Activated gamma-delta T cell treated with Interleukin-2 at 50 U/mL for 16 hours (primary cell): ENCODE data around the gene ACVR1B.
A peak's percentile ranks its signal among the peaks of the same experiment; 100 is the strongest.

Source experiments
- DNase-seq: peaks from one replicate; pipeline ENCODE4 v3.0.0-alpha.2; 2020

ACVR1B gene

DNA sequence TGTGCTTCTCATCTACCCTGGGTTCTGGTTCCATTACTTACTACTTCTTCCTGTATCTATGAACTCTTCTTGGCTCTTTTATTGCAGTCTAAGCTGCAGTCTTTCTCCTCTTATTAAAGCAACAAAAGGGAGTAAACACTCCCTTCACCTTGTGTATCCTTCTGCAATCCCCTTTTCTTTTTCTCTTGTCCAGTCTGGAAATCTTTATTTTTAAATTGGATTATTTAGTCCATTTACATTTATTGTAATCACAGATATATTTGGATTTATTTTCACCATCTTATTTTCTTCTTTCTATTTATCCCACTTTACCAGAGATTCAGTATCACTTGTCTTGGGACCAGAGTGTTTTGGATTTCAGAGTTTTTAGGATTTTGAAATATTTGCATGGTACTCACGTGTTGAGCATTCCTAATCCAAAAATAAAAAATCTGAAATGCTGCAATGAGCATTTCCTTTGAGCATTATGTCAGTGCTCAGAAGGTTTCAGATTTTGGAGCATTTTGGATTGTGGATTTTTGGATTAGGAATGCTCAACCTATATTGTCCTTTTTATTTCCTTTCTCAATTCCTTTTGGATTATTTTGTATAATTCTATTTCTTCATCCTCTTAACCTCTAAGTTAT, 6.8 kb upstream of the ACVR1B start:
- DNase-seq = no peak

DNA sequence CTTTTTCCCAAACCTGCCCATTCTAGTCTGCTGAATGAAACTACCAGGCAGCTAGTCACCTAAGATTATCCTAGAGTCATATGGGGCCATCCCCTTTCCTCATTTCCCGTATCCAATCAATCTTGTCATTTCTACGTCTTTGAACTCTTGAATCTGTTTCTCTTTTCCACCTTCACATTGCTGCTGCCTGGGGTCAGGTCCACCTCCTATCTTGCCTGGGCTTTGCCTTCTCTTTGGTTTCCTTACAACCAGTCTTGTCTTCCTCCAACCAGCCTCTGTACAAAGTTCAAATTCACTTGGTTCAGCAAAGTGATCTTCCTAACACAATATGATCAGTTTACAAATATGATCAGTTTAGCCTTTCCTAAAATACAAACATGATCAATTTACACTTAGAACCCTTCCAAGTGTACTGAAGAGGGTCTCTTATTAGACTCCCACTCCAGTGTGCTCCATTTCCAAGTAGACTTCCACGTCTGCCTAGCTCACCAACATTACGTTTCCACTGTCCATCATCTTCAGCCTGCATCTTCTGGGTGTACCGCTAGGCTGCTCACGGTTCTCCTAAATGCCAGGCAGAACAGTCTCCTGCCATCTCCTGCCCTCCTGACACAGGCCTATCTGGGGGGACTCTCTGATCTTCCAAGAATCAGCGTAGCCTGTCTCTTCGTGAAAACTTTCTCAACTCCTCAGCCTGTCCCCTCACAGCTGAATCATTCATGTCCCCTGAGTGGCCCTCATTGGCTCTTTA, 4.1 kb upstream of the ACVR1B start:
- DNase-seq = no peak

DNA sequence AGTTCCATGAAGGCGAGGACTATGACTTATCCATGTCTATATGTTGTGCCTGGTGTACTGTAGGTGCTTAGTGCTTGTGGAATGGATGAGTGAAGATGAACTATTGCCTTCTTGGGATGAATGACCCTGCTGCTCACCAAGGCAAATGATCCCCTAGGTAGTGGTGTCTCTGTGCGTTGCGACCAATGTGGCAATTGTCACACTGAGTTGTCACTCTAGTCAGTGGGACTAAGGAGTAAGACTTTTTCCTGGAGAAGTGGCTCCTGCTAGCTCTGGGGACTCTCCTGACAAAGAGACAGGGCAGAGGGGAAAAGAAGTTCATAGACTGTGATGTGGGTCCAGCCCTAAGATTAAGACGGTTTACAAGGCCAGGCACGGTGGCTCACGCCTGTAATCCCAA, 3.4 kb upstream of the ACVR1B start:
- no peak for DNase-seq

DNA sequence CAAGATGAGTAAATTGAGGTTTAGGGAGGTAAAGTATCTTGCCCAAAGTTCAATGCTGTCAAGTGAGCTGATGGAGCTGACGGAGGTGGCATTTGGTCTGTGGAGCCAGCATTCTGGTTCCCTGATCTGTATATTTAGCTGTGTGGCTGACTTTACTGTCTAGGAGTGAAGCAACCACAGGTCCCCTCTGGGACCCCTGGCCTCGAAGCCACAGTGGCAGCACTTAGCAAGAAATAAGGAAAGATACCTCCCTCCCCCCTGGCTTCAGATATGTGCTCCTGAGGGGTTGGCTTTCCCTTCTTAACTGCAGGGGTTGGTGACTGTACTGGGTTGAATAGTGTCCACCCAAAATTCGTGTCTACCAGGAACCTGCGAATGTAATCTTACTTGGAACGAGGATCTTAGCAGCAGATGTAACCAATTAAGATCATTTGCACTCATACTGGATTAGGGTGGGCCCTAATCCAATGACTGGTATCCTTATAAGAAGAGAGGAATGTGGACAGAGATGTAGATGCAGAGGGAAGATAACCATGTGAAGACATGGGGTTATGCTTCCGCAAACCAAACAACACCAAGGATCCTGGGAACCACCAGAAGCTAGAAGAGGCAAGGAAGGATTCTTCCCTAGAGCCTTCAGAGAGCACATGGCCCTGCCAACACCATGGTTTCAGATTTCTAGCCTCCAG, 2.0 kb upstream of the ACVR1B start:
- DNase-seq = no peak

DNA sequence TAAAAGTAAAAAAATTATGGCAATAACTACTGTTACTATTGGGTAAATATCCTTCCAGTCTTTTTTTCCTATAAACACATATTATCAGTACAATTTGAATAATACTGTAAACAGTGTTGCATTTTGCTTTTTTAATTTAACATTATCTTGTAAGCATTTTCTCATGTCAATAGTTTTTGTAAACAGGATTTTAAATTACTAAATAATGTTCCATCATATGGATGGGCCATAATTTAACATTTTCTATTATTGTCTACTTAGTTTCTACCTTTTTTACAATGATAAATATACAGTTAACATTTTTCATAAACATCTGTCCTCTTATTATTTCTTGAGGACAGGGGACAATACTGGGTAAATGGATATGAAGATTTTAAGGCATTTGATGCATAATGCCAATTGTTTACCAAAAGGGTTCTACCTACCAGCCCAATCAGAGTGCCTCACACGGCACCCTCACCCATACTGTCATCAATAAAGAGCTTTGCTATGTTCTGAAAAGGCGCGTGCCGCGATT, 759 bp upstream of the ACVR1B start:
- DNase-seq = no peak

DNA sequence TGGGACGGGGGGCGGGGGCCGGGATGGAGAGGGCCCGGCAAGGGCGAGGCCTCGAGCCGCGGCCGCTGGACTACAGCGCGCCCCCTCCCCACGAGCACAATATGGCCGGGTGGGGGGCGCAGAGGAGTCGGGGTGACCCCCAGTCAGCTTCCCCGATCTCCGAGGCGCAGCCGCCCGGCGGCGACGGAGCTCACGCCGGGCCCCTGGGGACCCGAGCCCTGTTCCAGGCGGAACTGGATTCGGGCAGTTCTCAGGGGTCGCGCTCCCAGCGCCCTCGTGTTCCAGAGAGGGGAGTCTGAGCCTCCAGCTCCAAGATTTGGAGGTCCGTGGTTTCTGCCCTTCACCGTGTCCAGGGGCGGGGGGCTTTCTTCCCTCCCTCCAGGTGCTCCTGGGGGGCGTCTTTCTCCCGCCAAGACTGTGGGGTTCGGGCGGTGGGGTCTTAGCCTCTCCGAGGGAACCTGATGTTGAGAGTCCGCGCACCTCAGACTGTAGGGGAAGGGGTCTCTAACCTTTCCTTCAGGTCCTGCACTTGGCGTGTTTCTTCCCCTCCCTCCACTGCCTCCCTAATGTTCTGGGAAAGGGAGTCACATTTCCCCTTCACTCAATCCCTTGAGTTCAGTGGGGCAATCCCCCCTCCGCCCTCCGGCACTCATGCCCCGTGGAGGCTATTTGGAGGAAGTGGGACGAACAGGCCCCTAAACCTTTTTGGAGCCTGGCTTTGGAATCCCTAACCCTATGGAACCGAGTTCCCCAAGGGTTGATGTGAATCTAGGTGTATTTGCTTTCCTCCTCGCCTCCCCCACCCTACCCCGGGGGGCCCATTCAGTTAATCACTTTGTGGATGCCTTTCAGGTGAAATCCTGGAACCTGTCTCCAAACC, 584 bp downstream of the ACVR1B start:
- DNase-seq = peak; percentile 5

DNA sequence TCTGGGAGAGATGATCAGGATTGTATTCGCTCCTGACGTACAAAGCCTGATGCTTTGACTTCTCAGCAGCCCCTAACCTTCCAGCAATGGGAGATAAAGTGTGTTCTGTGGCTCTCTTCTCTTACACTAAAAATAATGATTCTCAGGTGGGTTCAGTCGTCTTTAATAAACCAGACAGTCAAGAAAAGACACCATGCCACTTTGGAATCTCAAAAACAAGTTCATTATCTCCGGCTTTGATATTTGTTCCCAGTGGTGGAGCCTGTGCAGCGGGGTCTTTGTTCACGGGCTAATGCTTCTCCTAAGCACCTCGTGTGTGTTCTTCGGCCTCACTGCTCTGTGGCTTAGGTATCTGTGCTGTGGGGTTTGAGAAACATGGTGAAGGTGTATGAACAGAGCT, 1.6 kb downstream of the ACVR1B start:
- no peak for DNase-seq

DNA sequence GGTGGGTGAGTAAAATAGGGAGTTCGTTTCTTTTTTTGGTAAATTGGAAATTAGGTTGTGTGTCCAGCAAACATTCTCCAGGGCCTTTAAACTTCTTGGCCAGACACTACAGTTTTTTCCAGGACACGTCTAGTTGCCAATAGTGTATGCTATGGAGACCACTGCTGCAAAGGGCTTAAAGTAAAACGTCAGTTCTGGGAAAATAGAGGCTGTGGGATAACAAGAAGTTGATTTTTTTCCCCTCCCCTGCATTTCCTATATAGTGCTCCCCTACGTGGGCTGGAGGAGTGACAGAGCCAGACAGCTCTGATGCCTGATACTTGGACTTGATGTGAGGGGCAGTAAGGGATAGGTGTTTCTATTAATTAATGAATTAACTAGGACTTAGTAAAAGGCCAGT, 2.4 kb downstream of the ACVR1B start:
- no peak for DNase-seq

DNA sequence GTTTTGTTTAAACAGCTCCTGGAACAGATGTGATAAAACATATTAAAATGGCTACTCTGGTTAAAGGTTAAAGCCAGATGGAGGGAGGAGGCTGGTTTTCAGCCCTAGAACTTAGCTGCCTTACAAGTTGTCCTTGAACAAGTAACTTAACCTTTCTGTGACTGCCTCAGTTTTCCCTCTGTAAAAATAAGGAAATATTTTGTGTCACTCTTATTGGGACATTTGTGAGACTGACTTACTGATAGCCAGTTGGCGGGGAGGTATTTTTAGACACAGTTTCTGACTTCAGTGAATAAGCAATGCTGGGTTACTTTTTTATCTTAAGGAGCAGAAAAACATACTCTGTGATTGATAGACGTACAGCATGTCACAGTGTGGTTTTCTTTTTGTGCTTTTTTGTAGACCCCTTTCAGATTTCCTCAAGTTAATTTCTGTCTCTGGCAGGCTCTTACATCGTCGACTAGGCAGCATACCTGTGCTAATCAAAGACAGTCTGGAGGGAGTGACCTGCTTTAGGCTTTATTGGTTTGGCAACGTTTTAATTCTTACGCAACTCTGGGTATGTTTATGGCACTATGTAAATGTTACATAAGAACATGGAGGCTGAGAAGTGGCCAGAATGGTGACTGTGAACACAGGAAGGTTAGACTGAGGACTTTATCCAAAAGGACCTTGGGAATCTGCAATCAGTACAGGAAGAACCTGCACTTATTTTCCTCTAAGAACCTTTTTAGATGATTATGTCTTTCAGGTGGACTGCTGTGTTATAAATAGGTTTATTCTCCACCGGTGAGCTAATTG, 3.3 kb downstream of the ACVR1B start:
- DNase-seq = no peak

DNA sequence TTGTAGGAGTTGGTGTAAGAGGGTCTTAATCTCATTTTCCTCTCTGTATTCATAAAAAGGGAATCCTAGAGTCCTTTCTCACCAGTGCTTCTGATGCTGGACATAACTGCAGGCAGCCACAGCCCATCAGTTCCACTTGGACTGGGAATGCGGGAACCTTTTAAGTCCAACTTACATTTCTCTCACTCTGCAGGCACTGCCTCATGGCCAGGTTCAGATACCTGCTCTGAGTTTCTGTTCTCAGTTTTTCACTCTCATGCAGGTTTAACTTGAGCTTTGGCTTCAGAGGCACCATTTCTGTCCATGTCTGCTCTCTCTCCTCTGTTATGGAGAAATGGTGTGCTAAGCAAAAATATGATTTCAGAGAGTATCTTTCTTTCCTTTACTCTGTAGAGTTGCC, 4.2 kb downstream of the ACVR1B start:
- no peak for DNase-seq

DNA sequence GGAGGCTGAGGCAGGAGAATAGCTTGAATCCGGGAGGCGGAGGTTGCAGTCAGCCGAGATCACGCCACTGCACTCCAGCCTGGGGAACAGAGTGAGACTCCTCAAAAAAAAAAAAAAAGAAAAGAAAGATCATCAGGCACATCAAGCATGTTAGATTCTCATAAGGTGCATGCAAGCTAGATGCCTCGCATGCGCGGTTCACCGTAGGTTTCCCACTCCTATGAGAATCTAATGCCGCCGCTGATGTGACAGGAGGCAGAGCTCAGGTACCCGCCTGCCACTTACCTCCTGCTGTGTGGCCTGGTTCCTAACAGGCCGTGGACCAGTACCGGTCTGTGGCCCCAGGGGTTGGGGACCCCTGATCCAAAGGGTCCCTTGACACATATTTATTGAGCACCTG, 7.0 kb downstream of the ACVR1B start:
- DNase-seq = no peak

DNA sequence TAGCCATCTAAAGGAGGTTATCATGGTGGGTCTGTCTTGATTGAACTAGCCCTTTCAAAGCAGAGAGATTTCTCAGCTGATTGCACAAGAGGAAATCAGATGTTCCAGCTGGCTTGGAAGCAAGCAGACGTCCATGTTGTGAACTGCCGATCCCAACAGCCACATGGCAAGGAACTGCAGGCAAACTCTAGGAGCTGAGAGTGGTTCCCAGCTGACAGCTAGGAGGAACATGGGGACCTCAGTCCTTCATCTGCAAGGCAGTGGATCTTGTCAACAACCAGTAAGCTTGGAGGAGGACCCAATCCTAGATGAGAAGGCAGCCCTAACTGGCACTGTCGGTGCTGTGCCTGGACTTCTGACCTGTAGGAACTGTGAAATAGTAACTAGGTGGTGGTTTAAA, 7.7 kb downstream of the ACVR1B start:
- no peak for DNase-seq

DNA sequence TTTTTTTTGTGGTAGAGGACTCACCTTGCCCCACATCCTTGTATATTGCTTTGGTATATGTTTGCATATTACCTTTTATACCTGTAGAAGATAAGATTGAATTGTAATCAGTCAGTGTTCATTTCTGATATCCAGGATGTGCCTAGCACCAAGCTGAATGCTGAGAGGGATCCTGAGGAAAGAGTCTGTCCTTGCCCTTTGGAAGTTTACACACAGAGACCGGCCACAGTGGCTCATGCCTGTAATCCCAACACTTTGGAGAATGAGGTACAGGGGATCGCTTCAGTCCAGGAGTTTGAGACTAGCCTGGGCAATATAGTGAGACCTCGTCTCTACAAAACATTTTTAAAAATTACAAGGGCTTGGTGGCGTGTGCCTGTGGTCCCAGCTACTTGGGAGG, 8.4 kb downstream of the ACVR1B start:
- DNase-seq = no peak

DNA sequence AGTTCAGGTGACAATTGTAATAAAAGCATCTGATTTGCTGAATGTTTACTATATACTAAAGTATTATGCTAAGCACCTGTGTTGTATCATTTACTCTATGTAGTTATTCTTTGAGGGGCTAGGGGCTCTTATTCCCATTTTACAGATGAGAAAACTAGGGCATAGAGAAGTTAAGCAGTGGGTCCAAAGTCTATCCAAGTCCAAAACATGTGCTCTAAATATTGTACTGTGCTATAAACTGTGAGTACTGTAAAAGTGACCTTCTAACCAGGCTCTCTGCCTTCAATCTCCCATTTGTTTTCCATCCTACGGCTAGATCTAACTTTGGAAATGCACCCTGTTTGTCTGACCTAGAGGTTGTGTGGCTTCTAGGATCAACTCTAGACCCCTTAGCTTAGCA, 9.0 kb downstream of the ACVR1B start:
- no peak for DNase-seq

DNA sequence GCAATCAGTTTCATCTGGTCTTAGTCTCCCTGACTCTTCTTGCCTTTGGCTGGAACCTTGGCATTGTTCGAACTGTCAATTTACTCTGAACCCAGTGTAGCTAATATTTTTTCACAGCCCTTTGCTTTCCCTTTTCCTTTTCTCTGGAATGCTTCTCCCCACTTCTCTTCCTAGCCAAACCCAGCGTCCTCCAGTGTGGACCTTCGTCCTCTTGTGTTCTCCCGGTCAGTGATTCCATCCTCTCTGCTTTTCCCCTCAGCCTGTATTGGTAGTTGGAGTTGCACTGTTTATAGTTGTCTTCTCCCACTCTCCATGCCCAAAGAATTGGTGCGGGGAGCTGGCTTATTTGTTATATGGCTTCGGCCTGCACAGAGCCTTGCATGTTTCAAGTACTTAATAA, 9.4 kb downstream of the ACVR1B start:
- DNase-seq = no peak

DNA sequence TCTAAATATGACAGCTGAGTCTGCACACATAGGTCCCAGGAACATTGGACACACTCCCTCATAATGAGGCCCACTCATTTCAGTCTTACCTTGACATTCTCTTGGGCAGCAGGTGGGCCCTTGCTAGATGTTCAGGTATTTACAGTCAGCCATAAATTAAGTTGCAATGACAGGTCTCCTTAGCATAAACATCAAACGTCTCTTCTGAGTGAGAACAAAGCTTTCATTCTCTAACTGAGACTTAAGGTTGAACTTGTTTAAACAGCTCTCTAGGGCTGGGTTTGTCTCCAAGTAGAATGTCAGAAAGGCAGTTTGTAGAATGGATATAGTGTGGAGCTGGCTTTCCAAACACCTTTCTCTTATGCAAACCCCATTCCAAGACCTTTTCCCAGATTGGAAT, 10.3 kb downstream of the ACVR1B start:
- no peak for DNase-seq

DNA sequence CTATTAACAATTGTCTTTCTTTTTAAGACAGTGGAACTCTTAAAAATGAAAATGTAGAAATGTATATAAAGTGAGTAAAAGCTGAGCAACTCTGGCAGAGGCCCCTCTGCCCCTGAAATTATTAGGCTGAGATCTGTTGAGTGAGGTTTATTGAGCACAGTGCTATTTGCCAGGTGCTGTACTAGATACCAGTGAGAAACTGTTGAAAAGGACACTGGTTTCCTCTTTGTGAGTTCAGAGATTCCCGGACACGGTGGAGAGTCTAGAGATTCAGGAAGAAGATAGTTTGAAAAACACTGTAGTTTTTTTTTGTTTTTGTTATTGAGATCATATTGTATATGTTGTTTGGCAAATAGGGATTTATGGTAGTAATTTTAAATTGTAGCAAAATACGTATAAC, 11.2 kb downstream of the ACVR1B start:
- DNase-seq = no peak

DNA sequence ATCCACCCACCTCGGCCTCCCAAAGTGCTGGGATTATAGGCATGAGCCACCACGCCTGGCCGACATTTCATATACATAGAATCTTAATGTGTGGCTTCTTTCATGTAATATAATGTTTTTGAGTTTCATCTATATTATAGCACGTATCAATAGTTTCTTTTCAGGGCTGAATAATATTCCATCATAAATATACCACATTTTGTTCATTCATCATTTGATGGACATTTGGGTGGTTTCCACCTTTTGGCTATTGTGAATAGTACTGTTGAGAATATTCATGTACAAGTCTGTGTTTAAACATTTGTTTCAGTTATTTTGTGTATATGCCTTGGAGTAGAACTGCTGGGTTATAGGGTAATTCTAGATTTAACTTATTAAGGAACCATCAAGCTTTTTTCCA, 12.0 kb downstream of the ACVR1B start:
- no peak for DNase-seq

DNA sequence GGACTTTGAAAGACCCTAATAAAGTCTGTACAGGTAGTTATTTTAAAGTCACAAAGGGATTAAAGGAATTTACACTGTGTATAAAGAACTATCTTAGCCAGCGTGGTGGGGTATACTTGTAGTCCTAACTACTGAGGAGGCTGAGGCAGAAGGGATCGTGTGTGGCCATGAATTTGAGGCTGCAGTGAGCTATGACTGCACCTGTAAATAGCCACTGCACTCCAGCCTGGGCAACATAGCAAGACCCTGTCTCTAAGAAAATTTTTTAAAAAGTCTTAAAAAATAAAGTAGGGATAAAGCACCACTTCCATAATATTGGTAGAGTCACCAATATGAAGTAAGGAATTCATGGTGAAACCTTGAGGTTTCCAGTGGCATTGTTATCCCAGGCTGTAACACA, 18.1 kb downstream of the ACVR1B start:
- DNase-seq = no peak

DNA sequence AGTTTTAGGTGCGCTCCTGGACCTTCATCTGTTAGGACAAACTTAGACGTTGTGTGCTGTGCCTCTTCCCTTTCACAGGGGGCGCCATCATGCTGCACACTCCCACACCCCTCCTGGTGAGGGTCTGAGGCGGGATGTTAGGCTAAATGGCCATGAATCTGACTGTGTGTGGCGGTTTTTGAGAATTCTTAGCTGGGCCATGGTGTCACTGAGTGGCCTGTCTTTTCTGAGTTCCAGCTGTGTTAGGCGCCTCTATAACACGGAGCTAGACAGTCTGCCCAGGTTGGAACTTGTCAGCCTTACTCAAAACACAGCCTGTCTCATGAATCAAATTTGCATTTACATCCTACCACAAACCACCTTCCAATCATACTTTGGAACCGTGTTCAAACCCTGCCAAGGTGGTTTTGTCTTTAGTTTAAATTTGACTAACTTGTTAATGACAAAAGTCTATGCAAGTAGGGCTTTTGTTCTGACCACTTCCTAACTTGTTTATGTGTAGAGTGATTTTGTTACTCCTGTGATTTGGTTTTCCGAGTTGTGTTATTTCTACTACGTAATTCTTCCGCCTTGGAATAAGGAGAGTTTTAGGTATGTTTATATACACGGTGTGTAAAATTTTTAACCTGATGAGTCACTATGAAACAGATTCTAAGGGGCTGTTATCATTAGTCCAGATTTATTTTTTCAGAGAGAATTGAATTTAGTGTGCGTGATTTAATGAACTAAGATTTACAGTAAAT, 19.6 kb downstream of the ACVR1B start:
- peak; percentile 32 for DNase-seq

DNA sequence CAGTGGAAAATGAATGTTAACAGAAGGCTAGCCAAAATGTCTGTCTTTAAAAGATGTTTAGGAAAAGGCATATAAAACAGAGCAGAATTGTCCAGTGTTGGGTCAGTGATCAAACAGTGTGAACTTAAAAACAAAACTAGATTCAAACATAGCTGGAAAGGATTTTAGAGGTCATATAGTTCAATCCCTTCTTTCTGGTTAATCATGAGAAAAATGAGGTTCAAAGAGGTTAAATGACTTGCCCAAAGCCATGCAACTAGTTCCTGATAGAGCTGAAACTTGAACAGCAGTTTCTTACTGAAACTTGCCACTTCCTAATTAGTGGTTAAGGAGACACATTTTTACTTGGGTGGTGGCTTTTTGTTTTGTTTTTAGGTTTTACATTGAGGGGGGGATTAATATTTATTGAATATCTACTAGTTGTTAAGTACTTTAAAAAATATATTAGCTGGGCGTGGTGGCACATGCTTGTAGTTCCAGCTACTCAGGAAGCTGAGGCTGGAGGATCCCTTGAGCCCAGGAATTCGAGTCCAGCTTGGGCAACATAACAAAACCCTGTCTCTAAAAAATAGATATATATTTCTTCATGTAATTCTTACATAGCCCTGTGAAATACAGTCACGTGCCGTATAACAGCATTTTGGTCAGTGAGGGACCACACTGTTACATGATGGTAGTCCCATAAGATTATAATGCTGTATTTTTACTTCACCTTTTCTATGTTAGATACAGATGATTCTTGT, 20.4 kb downstream of the ACVR1B start:
- DNase-seq = no peak
